GM21515 (cell line): ENCODE data around the gene KCNK3.

ENCODE experiments used
- ATAC-seq: cut with Tn5 transposase; IDR thresholded peaks from one replicate; pipeline ENCODE4 v1.9.1; 2021; ENCODE audit not compliant: unreplicated experiment

The KCNK3 gene

GRCh38 chr2:26778507-26778906 is 86.0 kb downstream of the KCNK3 start:
- no peak for ATAC-seq

GRCh38 chr2:26780203-26780760 is 87.8 kb downstream of the KCNK3 start:
- ATAC-seq = no peak
